Metanephros (tissue), 2 donors: ENCODE measurements around the gene OR7A17. TPM values are rescaled to one million over a fixed set of nuclear protein-coding genes. Genes with fewer than 3 reads are reported as not detected.

Experiments
- small RNA-seq: library from RNA; depleted of rRNA; stranded (forward); fragments of <200 nt; gene quantifications from one replicate; pipeline ENCODE3, GENCODE V24; 2014; ENCODE audit warnings: low replicate concordance
- total RNA-seq: library from RNA; depleted of rRNA; stranded (reverse); fragments of >200 nt; gene quantifications from one replicate; pipeline ENCODE4 v1.2.3, GENCODE V29; 2014

Gene OR7A17
- not detected for total RNA-seq

GRCh38 chr19:14886032-14886431, at the start of gene OR7A17:
OR7A17 (minus strand) TSS chr19:14886132; CDS start chr19:14881355, 4,777 bp downstream.

DNA sequence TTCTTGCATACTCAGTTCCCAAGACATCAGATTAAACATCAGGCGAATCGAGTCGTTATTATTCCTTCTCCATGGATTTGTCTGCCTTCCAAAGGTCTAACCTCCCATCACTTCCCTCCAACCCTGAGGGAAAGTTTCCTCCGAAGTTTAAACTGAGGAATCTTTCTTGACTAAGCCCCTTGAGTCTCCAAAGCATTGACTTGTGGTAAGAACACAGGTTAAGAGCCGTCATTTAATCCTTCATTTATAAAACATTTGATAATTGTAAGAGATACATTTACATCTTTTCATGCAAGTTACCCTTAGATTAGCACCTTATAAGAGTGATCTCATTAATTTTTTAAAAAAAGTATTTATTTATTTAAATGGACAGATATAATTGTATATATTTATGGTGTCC, 37.1 kb downstream of the OR7A17 start, which contains the start of gene OR7A10:
TSS of gene OR7A10 (minus strand) at position 101 of the 400 bp plus-strand sequence. CDS start 7,045 bp downstream, outside the sequence.

DNA sequence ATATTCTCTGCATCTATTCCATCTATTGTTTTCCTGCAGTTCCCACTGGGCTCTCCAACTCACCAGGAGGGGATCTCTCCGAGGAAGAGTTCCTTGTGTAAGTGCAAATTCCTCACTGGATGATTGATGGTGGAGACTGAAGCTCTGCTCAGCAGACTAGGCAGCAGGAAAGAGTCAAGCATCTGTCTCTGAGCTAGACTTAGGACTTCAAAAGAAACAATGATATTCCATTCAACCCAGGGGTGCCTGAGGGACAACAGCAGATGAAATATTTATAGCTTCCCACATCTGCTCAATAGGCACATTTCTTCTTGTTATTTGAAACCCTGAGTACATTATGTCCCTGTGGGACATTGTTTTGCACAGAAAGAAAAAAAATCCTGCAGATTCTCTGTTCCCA, 50.9 kb downstream of the OR7A17 start, which contains the start of the genes OR7A5 and OR7C1:
TSS of gene OR7A5 (minus strand) at position 175 of the 400 bp plus-strand sequence. CDS start 6,944 bp downstream, outside the sequence.
TSS of gene OR7C1 (minus strand) at position 175 of the 400 bp plus-strand sequence. CDS start 35,049 bp downstream, outside the sequence.

Small RNAs within 50 kb of the gene (small RNA-seq; reads per million reads assigned to genes)
- gene OR7A18P = not detected

Other genes starting within 250 kb of the OR7A17 start
- gene ADGRE3, start 211.3 kb downstream of the OR7A17 start, total RNA-seq = 1.3 TPM
- 48.2 TPM for gene ZNF333, start 196.1 kb downstream of the OR7A17 start, total RNA-seq
- gene ADGRE2, start 107.6 kb downstream of the OR7A17 start, total RNA-seq = 1.3 TPM
- gene OR7A5, start 50.9 kb downstream of the OR7A17 start, total RNA-seq = not detected
- gene OR7C1, start 50.9 kb downstream of the OR7A17 start, total RNA-seq = under 0.01 TPM
- not detected for gene OR7A10, start 37.2 kb downstream of the OR7A17 start, total RNA-seq
- gene OR7C2, start 55.4 kb upstream of the OR7A17 start, total RNA-seq = not detected
- gene SLC1A6, start 93.7 kb upstream of the OR7A17 start, total RNA-seq = 0.47 TPM
- gene CASP14, start 163.3 kb upstream of the OR7A17 start, total RNA-seq = 0.12 TPM
- gene OR1I1, start 196.1 kb upstream of the OR7A17 start, total RNA-seq = not detected
- gene SYDE1, start 221.3 kb upstream of the OR7A17 start, total RNA-seq = 26.7 TPM